ENCODE data around the gene TCF4. TPM values are rescaled to one million over a fixed set of nuclear protein-coding genes. Genes with fewer than 3 reads are reported as not detected.

The TCF4 gene
- total and polyA plus RNA-seq, 4 donors: 14.3 to 356 (median 73.0) TPM

- Histone ChIP-seq H3K4me1 (ENCODE audit: control insufficient read depth in 5 of 5, insufficient read depth in 5 of 5, low read length in 5 of 5) (peaks cover 0 to 29% (median 3%) of the 10 kb centered on the region in 5 donors), H3K9me3 (ENCODE audit: control insufficient read depth in 4 of 4, insufficient read depth in 3 of 4, low read length in 3 of 4) (no peaks in the 10 kb centered on the region), H3K36me3 (ENCODE audit: control insufficient read depth in 4 of 4, insufficient read depth in 4 of 4, low read length in 4 of 4) (no peaks in the 10 kb centered on the region), H3K9ac (ENCODE audit: insufficient read depth in 1 of 2, low read length in 2 of 2) (no peak overlapping the region), H3K4me3 (no peak overlapping the region), H3K27ac (ENCODE audit: low read depth in 1 of 2, low read length in 1 of 2) (no peak overlapping the region), H3K27me3 (ENCODE audit: control insufficient read depth in 3 of 3, insufficient read depth in 3 of 3, low read length in 2 of 3) (no peaks in the 10 kb centered on the region)
- 83 to 89% methylated on average over 10 of the region's 10 CpGs for WGBS, 2 donors
- ATAC-seq (ENCODE audit: insufficient read depth, low FRiP score): no peak
- TF ChIP-seq CTCF (IDR thresholded peaks at IDR 0.05; ENCODE audit: control extremely low read depth, extremely low read depth): no peak
- DNase-seq: no peak
Observed at GRCh38 chr18:55287935-55288868, 299.8 kb downstream of the TCF4 start.

- H3K36me3 ChIP-seq (ENCODE audit: control insufficient read depth in 4 of 4, insufficient read depth in 4 of 4, low read length in 4 of 4): no peaks in the 10 kb centered on the region
- ATAC-seq (ENCODE audit: insufficient read depth, low FRiP score) (no peak), DNase-seq (no peak)
- no peak overlapping the region for H3K27ac ChIP-seq (ENCODE audit: low read depth in 1 of 2, low read length in 1 of 2)
- no peak overlapping the region for H3K4me3 ChIP-seq
- peaks cover 0 to 26% (median 3%) of the 10 kb centered on the region in 5 donors for H3K4me1 ChIP-seq (ENCODE audit: control insufficient read depth in 5 of 5, insufficient read depth in 5 of 5, low read length in 5 of 5)
- H3K27me3 ChIP-seq (ENCODE audit: control insufficient read depth in 3 of 3, insufficient read depth in 3 of 3, low read length in 2 of 3): no peaks in the 10 kb centered on the region
- no peak for TF ChIP-seq CTCF (IDR thresholded peaks at IDR 0.05; ENCODE audit: control extremely low read depth, extremely low read depth)
- H3K9ac ChIP-seq (ENCODE audit: insufficient read depth in 1 of 2, low read length in 2 of 2): no peak overlapping the region
- WGBS, 2 donors: 44 to 45% methylated on average over 11 of the region's 11 CpGs
- no peaks in the 10 kb centered on the region for H3K9me3 ChIP-seq (ENCODE audit: control insufficient read depth in 4 of 4, insufficient read depth in 3 of 4, low read length in 3 of 4)
Observed at GRCh38 chr18:55287149-55287806, 300.7 kb downstream of the TCF4 start.

GRCh38 chr18:55286257-55286825, 301.7 kb downstream of the TCF4 start:
- DNase-seq: no peak
- ATAC-seq (ENCODE audit: insufficient read depth, low FRiP score): no peak
- H3K27ac ChIP-seq (ENCODE audit: low read depth in 1 of 2, low read length in 1 of 2): no peak overlapping the region
- H3K4me1 ChIP-seq (ENCODE audit: control insufficient read depth in 5 of 5, insufficient read depth in 5 of 5, low read length in 5 of 5): peaks cover 0 to 24% (median 3%) of the 10 kb centered on the region in 5 donors
- no peak overlapping the region for H3K9ac ChIP-seq (ENCODE audit: insufficient read depth in 1 of 2, low read length in 2 of 2)
- H3K36me3 ChIP-seq (ENCODE audit: control insufficient read depth in 4 of 4, insufficient read depth in 4 of 4, low read length in 4 of 4): no peaks in the 10 kb centered on the region
- H3K4me3 ChIP-seq: no peak overlapping the region
- no peaks in the 10 kb centered on the region for H3K9me3 ChIP-seq (ENCODE audit: control insufficient read depth in 4 of 4, insufficient read depth in 3 of 4, low read length in 3 of 4)
- H3K27me3 ChIP-seq (ENCODE audit: control insufficient read depth in 3 of 3, insufficient read depth in 3 of 3, low read length in 2 of 3): no peaks in the 10 kb centered on the region
- no peak for TF ChIP-seq CTCF (IDR thresholded peaks at IDR 0.05; ENCODE audit: control extremely low read depth, extremely low read depth)
- 87 to 88% methylated on average over 6 of the region's 6 CpGs for WGBS, 2 donors

Measured in lung (tissue), 12 donors.